Left ventricle myocardium superior (tissue), 1 donor: ENCODE results near the gene SRPK2. TPM values are rescaled to one million over a fixed set of nuclear protein-coding genes. Genes with fewer than 3 reads are reported as not detected.
"Not testable (repeated sequence)": the region's sequence is repeated elsewhere in the genome, so short reads cannot be mapped to it uniquely, and the experiment has no call there.

ENCODE experiments used
- ATAC-seq: fragments of 200-7000 bp; cut with Tn5 transposase; one replicate; pipeline ENCODE4 v1.9.1; 2020; ENCODE audit warnings: mild to moderate bottlenecking, moderate library complexity
- DNase-seq: peaks from one replicate; pipeline ENCODE4 v3.0.0-alpha.2; 2020
- intact Hi-C: fragments of 100-400 bp; cut with micrococcal nuclease; formaldehyde crosslinking; loops from one replicate; pipeline ENCODE4 v1.11.0; 2022
- long read RNA-seq: library from polyadenylated mRNA; unstranded; transcript quantifications from one replicate; pipeline ENCODE4 v2.0.0, GENCODE V29; 2021
- total RNA-seq: library from RNA; stranded (reverse); fragmentation: NEBNext Ultra II Directional; extraction: Animal tissue kit (Norgen Biotek cat#: 25700); gene quantifications from one replicate; pipeline ENCODE4 v1.2.1, GENCODE V29; 2021
- donor health status: DM: no; HTN: yes; CAD: no; lungs with severe emphysema.

SRPK2 gene
- total RNA-seq, result 29.1 TPM
- long read RNA-seq, partial matches to known transcripts, result 18 of 31 reads
- long read RNA-seq, other reads (novel, unspliced or antisense), result 12 of 31 reads

DNA sequence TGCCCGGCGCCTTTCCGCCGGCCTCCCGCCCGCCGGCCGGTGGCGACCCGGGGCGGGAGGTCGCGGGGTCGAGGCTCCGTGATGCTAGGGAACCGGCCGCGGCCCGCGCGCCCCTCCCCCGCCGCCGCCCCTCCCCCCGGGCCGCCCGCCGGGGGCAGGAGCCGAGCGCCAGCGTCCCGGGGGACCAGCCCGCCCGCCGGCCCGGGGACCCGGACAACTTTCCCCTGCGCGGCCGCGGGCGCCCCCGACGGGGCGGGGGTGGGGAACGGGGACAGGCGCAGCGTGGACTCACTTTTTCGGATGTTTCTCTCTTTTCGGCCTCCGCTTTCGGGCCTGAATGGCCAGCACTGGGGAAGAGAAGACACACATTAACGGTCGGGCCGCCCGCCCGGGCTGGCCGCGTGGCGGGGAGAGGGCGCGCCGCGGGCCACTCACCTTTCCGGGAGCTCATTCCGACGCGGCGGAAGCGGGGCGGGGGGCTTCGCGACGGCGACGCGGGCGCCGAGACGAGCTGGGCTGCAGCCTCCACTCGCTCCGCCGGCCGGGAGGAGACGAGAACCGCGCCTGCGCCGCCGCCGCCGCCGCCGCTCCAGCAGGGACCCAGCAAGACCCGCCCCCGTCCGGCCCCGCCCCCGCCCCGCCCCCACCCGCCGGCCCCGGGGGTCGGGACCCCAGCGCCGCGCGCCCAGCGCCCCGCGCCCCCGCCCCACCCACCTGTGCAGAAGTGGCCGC lies at the start of gene SRPK2:
TSS of gene SRPK2 (minus strand) at position 566 of the 732 bp plus-strand sequence.
- DNase-seq, result peak; percentile 91
- intact Hi-C loops, result no loop called here
- peak; percentile 93 for ATAC-seq

GRCh38 chr7:105438254-105438653 lies 49.5 kb upstream of the SRPK2 start:
- intact Hi-C loops, result no loop called here
- ATAC-seq (no peak), DNase-seq (no peak)

- intact Hi-C loops, ATAC-seq, DNase-seq: not testable (repeated sequence)
Measured at GRCh38 chr7:105437356-105437755, 48.6 kb upstream of the SRPK2 start.

DNA sequence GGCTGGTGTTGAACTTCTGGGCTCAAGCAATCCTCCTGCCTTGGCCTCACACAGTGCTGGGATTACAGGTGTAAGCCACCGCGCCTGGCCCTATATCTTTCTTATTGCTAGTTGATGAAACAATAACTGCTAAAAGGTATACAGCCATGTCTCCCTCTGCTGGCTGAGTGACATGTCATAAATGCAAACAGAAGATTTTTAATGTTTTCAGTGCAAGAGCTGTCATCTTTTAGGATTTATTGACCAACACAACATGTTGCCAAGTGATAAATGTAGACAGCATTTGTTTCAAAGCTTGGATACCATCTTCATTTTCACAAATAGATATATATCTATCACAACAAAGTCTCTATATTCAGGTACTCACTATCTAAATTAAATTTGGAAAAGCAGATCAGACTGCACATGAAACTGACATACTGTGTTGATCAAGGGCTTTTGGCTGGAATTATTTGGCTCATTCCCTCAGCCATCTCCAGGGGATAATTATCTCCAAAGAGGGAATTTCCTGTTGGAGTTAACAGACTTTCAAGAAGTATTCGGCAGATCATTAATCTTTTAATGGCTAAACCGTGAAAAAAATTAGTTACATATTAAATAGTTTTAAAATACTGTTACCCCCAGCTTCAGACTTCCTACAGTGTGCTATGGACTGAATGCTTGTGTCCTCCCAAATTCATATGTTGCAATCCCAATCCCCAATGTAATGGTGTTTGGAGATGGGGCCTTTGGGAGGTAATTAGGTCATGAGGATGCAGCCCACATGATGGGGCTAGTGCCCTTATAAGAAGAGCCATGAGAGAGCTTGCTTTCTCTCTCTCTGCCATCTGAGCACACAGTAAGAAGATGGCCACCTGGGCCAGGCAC lies 41.3 kb upstream of the SRPK2 start:
- ATAC-seq (peak; percentile 45), DNase-seq (peak; percentile 33)
- intact Hi-C loops, result no loop called here

- ATAC-seq (no peak), DNase-seq (no peak)
- intact Hi-C loops, result no loop called here
Measured at GRCh38 chr7:105426606-105427146, 38.0 kb upstream of the SRPK2 start.

GRCh38 chr7:105423987-105424386 lies 35.3 kb upstream of the SRPK2 start:
- intact Hi-C loops, result no loop called here
- no peak for ATAC-seq

DNA sequence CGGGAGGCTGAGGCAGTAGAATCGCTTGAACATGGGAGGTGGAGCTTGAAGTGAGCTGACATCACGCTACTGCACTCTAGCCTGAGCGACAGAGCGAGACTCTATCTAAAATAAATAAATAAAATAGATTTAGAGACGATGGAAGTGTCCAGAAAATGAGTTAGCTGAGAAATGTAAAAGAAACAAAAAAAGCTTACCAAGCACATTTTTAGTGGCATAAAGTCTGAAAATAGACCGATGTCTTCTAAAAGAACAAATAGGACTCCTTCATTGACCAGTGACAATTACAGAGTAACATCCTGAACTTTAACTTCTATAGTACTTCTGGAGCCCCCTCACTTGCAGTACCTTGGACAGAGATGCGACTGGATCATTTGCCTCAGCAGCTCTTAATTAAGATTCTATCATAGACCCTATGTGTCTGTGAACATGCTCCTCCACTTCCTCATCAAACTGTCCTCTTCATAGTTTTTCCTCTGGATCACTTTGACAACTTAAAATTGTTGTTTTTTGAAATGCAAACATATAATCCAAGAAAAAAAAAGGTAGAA lies 25.2 kb upstream of the SRPK2 start:
- intact Hi-C loops, result no loop called here
- DNase-seq (no peak), ATAC-seq (no peak)

More at GRCh38 chr7:105423987-105424386, 35.3 kb upstream of the SRPK2 start:
- no peak for DNase-seq

GRCh38 chr7:105410774-105411173 lies 22.1 kb upstream of the SRPK2 start:
- DNase-seq, result not testable (repeated sequence)

DNA sequence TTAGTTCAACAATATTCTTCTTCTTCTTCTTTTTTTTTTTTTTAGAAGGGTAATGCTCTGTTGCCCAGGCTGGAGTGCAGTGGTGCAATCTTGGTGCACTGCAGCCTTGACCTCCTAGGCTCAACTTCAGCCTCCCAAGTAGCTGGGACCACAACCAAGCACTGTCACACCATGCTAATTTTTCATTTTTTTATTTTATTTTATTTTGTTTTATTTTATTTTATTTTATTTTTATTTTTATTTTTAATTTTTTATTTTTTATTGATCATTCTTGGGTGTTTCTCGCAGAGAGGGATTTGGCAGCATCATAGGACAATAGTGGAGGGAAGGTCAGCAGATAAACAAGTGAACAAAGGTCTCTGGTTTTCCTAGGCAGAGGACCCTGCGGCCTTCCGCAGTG lies 21.1 kb upstream of the SRPK2 start:
- intact Hi-C loops, DNase-seq, ATAC-seq: not testable (repeated sequence)

More at GRCh38 chr7:105410774-105411173, 22.1 kb upstream of the SRPK2 start:
- intact Hi-C loops, ATAC-seq: not testable (repeated sequence)

GRCh38 chr7:105408791-105409410 lies 20.2 kb upstream of the SRPK2 start:
- intact Hi-C loops, result no loop called here
- DNase-seq, result no peak
- ATAC-seq, result no peak

GRCh38 chr7:105403128-105403527 lies 14.4 kb upstream of the SRPK2 start:
- DNase-seq (no peak), ATAC-seq (no peak)
- intact Hi-C loops, result no loop called here

GRCh38 chr7:105402221-105403095 lies 13.7 kb upstream of the SRPK2 start:
- intact Hi-C loops, result no loop called here
- DNase-seq (no peak), ATAC-seq (no peak)

GRCh38 chr7:105399043-105399725 lies 10.5 kb upstream of the SRPK2 start:
- intact Hi-C loops, result no loop called here
- DNase-seq, result no peak
- no peak for ATAC-seq

DNA sequence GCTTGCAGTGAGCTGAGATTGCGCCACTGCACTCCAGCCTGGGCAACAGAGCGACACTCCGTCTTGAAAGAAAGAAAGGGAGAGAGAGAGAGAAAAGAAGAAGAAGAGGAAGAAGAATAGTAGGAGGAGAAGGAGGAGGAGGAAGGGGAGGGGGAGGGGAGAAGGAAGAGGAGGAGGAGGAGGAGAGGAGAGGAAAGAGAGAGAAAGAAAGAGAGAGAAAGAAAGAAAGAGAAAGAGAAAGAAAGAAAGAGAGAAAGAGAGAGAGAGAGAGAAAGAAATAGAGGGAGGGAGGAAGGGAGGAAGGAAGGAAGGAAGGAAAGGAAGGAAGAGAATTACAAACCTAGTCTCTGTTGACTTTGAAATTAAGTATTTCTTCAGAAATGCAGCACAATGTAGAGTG lies 7.8 kb upstream of the SRPK2 start:
- ATAC-seq (no peak), DNase-seq (no peak)
- intact Hi-C loops, result no loop called here

DNA sequence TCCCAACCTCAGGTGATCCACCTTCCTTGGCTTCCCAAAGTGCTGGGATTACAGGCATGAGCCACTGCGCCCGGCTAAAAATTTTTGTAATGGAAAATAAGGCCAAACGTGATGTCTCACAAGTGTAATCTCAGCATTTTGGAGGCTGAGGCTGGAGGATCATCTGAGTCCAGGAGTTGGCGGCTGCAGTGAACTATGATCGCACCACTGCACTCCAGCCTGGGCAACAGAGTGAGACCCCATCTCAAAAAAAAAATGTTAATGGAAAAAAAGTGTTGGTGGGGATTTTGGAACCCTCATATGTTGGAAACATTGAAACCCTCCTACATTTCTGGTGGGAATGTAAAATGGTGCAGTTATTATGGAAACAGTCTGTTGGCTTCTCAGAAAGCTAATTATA lies 2.7 kb upstream of the SRPK2 start:
- no peak for DNase-seq
- no peak for ATAC-seq
- intact Hi-C loops, result no loop called here

GRCh38 chr7:105389889-105390288 lies 1.2 kb upstream of the SRPK2 start:
- DNase-seq (no peak), ATAC-seq (no peak)
- intact Hi-C loops, result no loop called here

- DNase-seq, result no peak
- intact Hi-C loops, result no loop called here
- ATAC-seq, result peak; percentile 67
Measured at GRCh38 chr7:105389088-105389650, 448 bp upstream of the SRPK2 start.
